ENCODE data around the gene ARL14EP. TPM values are rescaled to one million over a fixed set of nuclear protein-coding genes. Genes with fewer than 3 reads are reported as not detected.

ARL14EP gene
- total RNA-seq, 1 donor from 2014 or later = 32.8 TPM

DNA sequence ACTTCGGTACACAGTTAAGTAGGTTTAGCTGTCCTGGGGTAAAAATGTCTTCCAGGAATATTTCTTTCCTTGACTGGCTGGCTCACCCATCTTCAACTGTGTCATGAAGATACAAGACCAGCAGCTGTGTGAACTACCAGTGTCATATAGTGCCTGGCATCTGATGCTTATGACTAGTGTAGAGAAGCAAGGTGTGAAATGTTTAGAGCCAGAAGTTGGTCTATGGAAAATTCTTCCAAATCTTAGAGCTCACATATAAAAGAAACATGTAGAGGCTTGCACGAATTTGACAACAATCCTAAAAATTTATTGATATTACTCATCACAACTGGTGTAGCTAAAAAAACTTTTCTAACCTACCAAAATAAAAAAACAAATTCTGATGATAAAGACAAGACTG lies 54.4 kb downstream of the ARL14EP start:
- peak overlapping the region; percentile 9 for H3K27ac Mint-ChIP-seq
- H3K36me3 Mint-ChIP-seq = no peaks in the 10 kb centered on the region
- H3K4me1 Mint-ChIP-seq = peaks cover 57% of the 10 kb centered on the region
- no peak overlapping the region for H3K4me3 Mint-ChIP-seq
- TF ChIP-seq, protein P1, sequence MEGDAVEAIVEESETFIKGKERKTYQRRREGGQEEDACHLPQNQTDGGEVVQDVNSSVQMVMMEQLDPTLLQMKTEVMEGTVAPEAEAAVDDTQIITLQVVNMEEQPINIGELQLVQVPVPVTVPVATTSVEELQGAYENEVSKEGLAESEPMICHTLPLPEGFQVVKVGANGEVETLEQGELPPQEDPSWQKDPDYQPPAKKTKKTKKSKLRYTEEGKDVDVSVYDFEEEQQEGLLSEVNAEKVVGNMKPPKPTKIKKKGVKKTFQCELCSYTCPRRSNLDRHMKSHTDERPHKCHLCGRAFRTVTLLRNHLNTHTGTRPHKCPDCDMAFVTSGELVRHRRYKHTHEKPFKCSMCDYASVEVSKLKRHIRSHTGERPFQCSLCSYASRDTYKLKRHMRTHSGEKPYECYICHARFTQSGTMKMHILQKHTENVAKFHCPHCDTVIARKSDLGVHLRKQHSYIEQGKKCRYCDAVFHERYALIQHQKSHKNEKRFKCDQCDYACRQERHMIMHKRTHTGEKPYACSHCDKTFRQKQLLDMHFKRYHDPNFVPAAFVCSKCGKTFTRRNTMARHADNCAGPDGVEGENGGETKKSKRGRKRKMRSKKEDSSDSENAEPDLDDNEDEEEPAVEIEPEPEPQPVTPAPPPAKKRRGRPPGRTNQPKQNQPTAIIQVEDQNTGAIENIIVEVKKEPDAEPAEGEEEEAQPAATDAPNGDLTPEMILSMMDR (IDR thresholded peaks at IDR 0.05; ENCODE audit: unreplicated experiment) = no peak
- H3K9me3 Mint-ChIP-seq = no peaks in the 10 kb centered on the region
- DNase-seq (ENCODE audit: low spot score in 2 of 2, unreplicated experiment in 2 of 2) = no peak
- H3K27me3 Mint-ChIP-seq (ENCODE audit: low read depth) = no peaks in the 10 kb centered on the region

DNA sequence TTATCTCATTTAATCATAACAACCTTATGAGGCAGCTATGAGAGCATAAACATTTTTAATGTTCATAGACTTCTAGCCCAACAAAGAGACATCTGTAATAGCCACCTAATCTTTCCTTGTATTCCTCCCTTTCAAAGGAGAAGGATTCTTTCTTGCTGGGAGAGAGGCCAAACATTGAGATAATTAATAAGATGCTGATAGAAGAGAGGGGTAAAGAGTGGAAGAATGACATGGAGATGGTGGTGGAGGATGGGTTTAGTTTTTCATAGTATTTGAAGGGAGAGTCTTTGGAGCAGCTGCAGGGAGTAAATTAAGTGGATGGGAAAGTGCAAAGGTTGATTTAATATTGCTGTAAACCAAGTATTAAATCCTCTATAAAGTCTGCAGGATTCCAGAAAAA lies 57.9 kb downstream of the ARL14EP start:
- no peak overlapping the region for H3K4me3 Mint-ChIP-seq
- peaks cover 47% of the 10 kb centered on the region for H3K4me1 Mint-ChIP-seq
- H3K9me3 Mint-ChIP-seq = peaks cover 4% of the 10 kb centered on the region
- no peaks in the 10 kb centered on the region for H3K27me3 Mint-ChIP-seq (ENCODE audit: low read depth)
- no peak for DNase-seq (ENCODE audit: low spot score in 2 of 2, unreplicated experiment in 2 of 2)
- H3K27ac Mint-ChIP-seq = peak overlapping the region; percentile 65
- peaks cover 3% of the 10 kb centered on the region for H3K36me3 Mint-ChIP-seq
- TF ChIP-seq, protein P1 (IDR thresholded peaks at IDR 0.05; ENCODE audit: unreplicated experiment) = no peak

DNA sequence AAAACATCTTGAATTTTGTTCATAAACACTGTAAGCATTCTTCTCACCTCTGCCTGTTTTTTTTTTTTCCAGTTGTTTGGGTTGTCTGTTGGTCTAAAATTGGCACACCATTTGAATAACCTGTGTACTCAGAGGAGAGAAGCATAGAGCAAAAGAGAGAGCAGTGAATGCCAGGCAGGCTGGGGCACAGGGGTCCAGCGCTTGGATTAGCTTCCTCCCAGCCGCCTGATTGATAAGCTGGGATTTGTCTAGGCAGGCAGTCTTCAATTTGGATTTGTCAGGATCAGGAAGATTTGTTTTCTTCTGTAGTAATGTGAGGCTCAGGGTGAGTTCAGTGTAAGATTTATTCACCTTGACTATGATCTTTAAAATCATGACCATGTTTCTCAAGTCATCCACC lies 59.0 kb downstream of the ARL14EP start:
- peak overlapping the region; percentile 92 for H3K27ac Mint-ChIP-seq
- H3K36me3 Mint-ChIP-seq = peaks cover 4% of the 10 kb centered on the region
- no peaks in the 10 kb centered on the region for H3K27me3 Mint-ChIP-seq (ENCODE audit: low read depth)
- H3K4me3 Mint-ChIP-seq = no peak overlapping the region
- H3K9me3 Mint-ChIP-seq = peaks cover 6% of the 10 kb centered on the region
- TF ChIP-seq, protein P1 (IDR thresholded peaks at IDR 0.05; ENCODE audit: unreplicated experiment) = no peak
- DNase-seq (ENCODE audit: low spot score in 2 of 2, unreplicated experiment in 2 of 2) = no peak
- H3K4me1 Mint-ChIP-seq = peaks cover 47% of the 10 kb centered on the region

Other genes starting within 250 kb of the ARL14EP start
- not detected in 3 replicates for gene FSHB, start 92.1 kb upstream of the ARL14EP start, total RNA-seq

Data from mesothelial cell of epicardium (in vitro differentiated cells).